IgD-negative memory B cell (primary cell): ENCODE measurements around the gene ESRRB. TPM values are rescaled to one million over a fixed set of nuclear protein-coding genes. Genes with fewer than 3 reads are reported as not detected.

Source experiments
- H3K27ac Mint-ChIP-seq, 3 donors: one replicate each; pipeline ENCODE4 v1.8.0; 2020 to 2022; ENCODE audit warnings: mild to moderate bottlenecking in 3 of 3, mixed read lengths in 3 of 3, moderate library complexity in 1 of 3
- H3K27me3 Mint-ChIP-seq: one replicate; pipeline ENCODE4 v1.8.0; 2021; ENCODE audit warnings: mixed read lengths
- H3K36me3 Mint-ChIP-seq: one replicate; pipeline ENCODE4 v1.8.0; 2020; ENCODE audit warnings: mild to moderate bottlenecking, mixed read lengths
- H3K4me1 Mint-ChIP-seq, 3 donors: one replicate each; pipeline ENCODE4 v1.8.0; 2020 to 2022; ENCODE audit warnings: mixed read lengths in 3 of 3, mild to moderate bottlenecking in 1 of 3
- H3K4me3 Mint-ChIP-seq, 4 donors: one replicate each; pipeline ENCODE4 v1.8.0; 2020 to 2022; ENCODE audit warnings: mild to moderate bottlenecking in 4 of 4, mixed read lengths in 4 of 4, moderate library complexity in 3 of 4
- H3K9me3 Mint-ChIP-seq, 3 donors: one replicate each; pipeline ENCODE4 v1.8.0; 2020 to 2021; ENCODE audit warnings: mixed read lengths in 3 of 3, mild to moderate bottlenecking in 1 of 3
- polyA plus RNA-seq: library from polyadenylated mRNA; unstranded; fragments of 300-500 nt; fragmentation: Illumina TruSeq; gene quantifications from one replicate; pipeline ENCODE4 v1.2.3, GENCODE V29; 2021

ESRRB gene
- polyA plus RNA-seq, 1 donor from 2014 or later = not detected

DNA sequence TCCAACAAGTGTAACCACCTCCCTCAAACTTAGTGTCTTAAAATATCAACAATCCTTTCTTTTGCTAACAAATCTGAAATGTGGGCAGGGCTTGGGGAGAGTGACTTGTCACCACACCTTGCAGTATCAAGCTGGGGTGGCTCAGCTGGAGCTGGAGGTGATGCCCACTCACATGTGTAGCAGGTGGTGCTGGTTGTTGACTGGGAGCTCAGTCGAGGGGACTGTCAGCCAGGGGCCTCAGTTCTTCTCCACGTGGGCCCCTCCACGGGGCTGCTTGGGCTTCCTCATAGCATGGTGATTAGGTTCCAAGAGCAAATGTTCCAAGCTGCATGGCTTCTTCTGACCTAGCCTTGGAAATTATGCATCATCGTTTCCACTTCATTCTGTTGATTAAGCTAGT, 32.6 kb upstream of the ESRRB start:
- Mint-ChIP-seq H3K9me3 (peaks cover 0 to 8% (median 0%) of the 10 kb centered on the region in 3 donors), H3K27me3 (peaks cover 7% of the 10 kb centered on the region), H3K27ac (no peak overlapping the region), H3K36me3 (no peaks in the 10 kb centered on the region), H3K4me3 (no peak overlapping the region), H3K4me1 (no peaks in the 10 kb centered on the region)

DNA sequence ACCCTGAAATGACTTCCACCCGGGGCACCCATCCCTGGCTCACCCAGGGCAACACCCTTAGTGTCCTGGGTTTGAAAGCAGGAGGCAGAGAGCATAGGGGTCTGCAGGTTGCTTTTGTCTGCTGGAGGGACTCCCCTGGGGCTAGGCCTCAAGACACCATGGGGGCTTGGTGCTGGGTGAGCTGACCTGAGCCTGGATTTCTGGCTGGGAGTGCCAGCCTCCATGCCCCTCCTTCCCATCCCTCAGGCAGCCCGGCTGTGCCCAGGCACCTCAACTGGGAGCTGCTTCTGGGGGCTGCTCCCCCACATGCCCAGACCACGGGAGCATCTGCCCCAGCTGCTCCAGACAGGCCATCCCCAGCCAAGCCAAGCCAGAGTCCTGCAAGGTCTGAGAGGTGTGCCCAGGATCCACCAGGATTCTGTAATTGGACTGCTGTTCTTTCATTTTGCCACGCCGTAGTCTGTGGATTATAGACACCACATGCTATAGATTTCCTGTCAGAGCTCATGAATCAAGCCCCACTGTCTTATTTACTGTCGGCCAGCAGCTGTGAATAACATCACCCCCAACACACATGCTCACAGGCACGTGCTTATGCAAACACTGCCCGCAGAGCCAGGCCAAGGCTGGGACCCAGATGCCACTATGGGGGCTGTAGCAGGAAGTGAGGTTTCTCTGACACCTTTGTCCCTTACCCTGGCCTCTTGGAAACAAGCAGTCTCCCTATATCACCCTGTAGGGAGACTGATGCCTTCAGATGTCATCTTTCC, 29.4 kb upstream of the ESRRB start:
- Mint-ChIP-seq H3K9me3 (peaks cover 0 to 10% (median 0%) of the 10 kb centered on the region in 3 donors), H3K27me3 (peaks cover 15% of the 10 kb centered on the region), H3K4me1 (no peaks in the 10 kb centered on the region), H3K36me3 (no peaks in the 10 kb centered on the region), H3K27ac (no peak overlapping the region), H3K4me3 (no peak overlapping the region)

DNA sequence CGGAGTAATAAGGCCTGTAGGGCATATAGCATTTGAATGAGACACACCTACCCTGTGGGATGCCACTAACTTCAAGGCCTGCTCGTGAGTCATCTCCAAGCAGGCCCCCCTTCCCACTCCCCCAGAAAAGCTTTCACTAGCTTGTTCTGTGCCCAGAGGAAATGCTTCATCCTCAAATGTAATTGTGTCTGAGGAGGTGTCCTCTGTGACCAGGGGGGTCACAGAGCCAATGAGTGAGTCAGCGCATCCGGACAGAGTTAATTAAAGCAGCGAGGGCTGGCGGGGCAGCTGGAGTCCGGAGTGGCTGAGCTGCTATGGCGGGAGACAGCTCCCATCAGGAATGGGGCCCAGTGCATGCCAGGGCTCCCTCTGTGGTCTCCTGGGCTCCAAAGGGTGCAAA, 27.0 kb upstream of the ESRRB start:
- H3K27me3 Mint-ChIP-seq = peaks cover 19% of the 10 kb centered on the region
- H3K36me3 Mint-ChIP-seq = no peaks in the 10 kb centered on the region
- H3K9me3 Mint-ChIP-seq = peaks cover 0 to 2% (median 0%) of the 10 kb centered on the region in 3 donors
- H3K27ac Mint-ChIP-seq = no peak overlapping the region
- peaks cover 0 to 5% (median 4%) of the 10 kb centered on the region in 3 donors for H3K4me1 Mint-ChIP-seq
- no peak overlapping the region for H3K4me3 Mint-ChIP-seq

DNA sequence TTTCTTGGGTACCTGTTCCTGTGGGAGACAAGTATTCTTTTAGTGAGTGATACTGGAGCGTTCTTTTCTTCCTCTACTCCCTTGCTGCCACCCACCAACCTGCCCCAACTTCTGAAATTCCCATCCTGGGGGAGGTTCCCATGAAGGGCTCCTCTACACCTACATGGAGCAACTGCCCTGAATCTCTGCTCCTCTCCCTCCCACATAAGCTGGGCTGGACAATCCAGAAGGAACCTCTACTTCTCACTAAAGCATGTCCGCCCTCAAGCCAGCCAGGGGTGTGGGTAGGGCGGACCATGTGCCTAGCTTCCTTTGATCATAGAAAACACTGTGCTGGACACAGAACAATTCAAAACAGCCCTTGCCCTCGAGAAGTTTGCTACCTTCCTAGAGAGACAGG, 25.9 kb upstream of the ESRRB start:
- Mint-ChIP-seq H3K27me3 (peaks cover 17% of the 10 kb centered on the region), H3K4me3 (no peak overlapping the region), H3K4me1 (peaks cover 0 to 5% (median 4%) of the 10 kb centered on the region in 3 donors), H3K36me3 (no peaks in the 10 kb centered on the region), H3K9me3 (peaks cover 0 to 2% (median 0%) of the 10 kb centered on the region in 3 donors), H3K27ac (no peak overlapping the region)

GRCh38 chr14:76350671-76351070, 25.3 kb upstream of the ESRRB start:
- Mint-ChIP-seq H3K4me1 (peaks cover 0 to 5% (median 4%) of the 10 kb centered on the region in 3 donors), H3K27me3 (peaks cover 19% of the 10 kb centered on the region), H3K9me3 (peaks cover 0 to 2% (median 0%) of the 10 kb centered on the region in 3 donors), H3K4me3 (peak overlapping the region in 1 of 4 donors; percentile 23), H3K27ac (no peak overlapping the region), H3K36me3 (no peaks in the 10 kb centered on the region)

DNA sequence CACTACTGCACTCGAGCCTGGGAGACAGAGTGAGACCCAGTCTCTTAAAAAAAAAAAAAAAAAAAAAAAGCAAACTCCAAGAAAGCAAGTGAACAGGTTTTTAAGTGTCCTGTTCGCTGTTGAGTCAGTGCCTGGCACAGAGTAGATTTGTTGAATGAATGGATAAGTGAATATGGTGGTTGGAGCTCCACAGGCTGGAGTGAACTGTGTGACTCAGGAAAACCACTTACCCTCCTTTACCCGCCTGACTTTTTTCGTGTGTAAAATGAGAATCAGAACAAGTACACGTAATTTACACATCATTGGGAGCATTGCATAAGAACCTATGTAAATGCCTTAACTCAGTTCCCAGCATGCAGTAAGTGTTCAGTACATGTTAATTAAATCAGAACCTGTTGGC, 24.0 kb upstream of the ESRRB start:
- H3K4me1 Mint-ChIP-seq = peaks cover 0 to 5% (median 4%) of the 10 kb centered on the region in 3 donors
- H3K36me3 Mint-ChIP-seq = no peaks in the 10 kb centered on the region
- H3K4me3 Mint-ChIP-seq = peak overlapping the region in 1 of 4 donors; percentile 28
- no peak overlapping the region for H3K27ac Mint-ChIP-seq
- peaks cover 0 to 2% (median 0%) of the 10 kb centered on the region in 3 donors for H3K9me3 Mint-ChIP-seq
- peaks cover 22% of the 10 kb centered on the region for H3K27me3 Mint-ChIP-seq

DNA sequence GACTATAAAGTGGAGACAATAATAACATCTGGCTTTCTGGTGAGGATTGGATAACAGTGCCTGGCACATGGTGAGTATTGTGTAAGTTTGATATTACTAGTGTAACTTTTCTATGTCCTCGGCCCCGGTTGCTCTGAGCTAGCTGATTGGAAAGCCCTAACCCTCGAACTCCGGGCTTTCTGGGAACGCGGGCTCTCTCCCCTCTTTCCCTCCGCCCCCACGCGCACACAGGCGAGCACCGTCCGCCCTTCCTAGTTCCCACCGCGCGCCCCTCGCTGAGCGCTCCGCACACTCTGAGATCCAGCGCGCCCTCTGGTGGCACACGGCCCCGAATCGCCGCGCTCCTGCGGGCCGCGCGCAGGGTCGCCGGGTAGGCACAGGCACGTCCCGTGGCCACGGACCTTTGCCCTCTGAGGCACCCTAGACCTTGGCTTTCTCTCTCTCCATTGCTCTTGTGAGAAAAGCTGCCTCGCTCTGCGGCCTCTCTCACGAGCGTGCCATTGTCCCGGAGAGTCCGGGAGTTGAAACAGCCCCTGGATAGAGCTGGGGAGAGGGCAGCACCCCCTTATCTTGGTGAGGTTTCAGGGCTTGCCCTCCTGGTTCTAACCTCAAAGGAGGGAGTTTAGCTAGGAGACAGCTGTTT, 23.2 kb upstream of the ESRRB start:
- H3K9me3 Mint-ChIP-seq = peaks cover 0 to 2% (median 0%) of the 10 kb centered on the region in 3 donors
- peaks cover 0 to 5% (median 4%) of the 10 kb centered on the region in 3 donors for H3K4me1 Mint-ChIP-seq
- H3K4me3 Mint-ChIP-seq = no peak overlapping the region
- peak overlapping the region in 1 of 3 donors; percentile 43 for H3K27ac Mint-ChIP-seq
- H3K36me3 Mint-ChIP-seq = no peaks in the 10 kb centered on the region
- peaks cover 23% of the 10 kb centered on the region for H3K27me3 Mint-ChIP-seq

DNA sequence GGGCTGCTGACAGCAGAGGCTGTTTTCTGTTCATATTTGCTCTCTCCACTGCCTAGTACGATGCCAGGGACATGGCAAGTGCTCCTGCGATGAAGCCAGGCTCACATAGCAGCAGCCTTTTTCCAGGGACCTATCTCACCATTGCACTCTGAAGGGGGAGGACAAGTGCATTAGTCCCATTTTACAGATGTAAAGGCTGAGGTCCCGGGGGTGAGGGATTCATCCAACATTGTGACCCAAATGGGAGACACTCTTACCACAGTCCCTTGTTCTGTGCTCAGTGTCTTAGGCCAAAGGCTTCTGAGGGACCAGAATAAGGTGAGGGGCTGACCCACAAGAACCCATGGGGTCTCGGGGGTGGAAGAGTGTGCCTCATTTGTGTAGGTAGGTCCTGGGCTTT, 21.6 kb upstream of the ESRRB start:
- H3K27me3 Mint-ChIP-seq = peaks cover 22% of the 10 kb centered on the region
- H3K9me3 Mint-ChIP-seq = peaks cover 0 to 2% (median 0%) of the 10 kb centered on the region in 3 donors
- H3K27ac Mint-ChIP-seq = no peak overlapping the region
- H3K4me1 Mint-ChIP-seq = peaks cover 0 to 5% (median 4%) of the 10 kb centered on the region in 3 donors
- H3K4me3 Mint-ChIP-seq = peak overlapping the region in 1 of 4 donors; percentile 67
- no peaks in the 10 kb centered on the region for H3K36me3 Mint-ChIP-seq

DNA sequence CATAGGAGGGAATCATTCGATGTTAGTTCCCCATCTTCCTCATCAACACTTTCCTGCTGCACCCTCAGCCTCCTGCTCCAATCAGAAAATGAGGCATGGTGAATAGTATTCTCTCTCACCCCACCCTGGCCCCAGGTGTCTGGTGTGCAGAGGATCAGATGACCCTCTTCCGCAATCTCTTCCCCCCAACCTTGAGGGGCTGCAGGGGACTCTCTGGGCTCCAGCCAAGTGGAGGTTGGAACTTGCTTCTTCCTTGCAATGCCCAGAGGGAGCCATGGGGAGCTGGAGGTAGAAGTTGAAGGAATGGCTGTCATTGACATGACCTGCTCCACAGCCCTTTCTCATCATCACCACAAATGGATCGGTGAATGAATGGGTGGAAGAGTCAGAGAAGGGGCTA, 20.2 kb upstream of the ESRRB start:
- peaks cover 0 to 5% (median 4%) of the 10 kb centered on the region in 3 donors for H3K4me1 Mint-ChIP-seq
- peaks cover 0 to 2% (median 0%) of the 10 kb centered on the region in 3 donors for H3K9me3 Mint-ChIP-seq
- H3K36me3 Mint-ChIP-seq = no peaks in the 10 kb centered on the region
- peaks cover 20% of the 10 kb centered on the region for H3K27me3 Mint-ChIP-seq
- no peak overlapping the region for H3K4me3 Mint-ChIP-seq
- peak overlapping the region in 1 of 3 donors; percentile 80 for H3K27ac Mint-ChIP-seq

- Mint-ChIP-seq H3K36me3 (peaks cover 3% of the 10 kb centered on the region), H3K4me1 (no peaks in the 10 kb centered on the region), H3K27me3 (peaks cover 29% of the 10 kb centered on the region), H3K27ac (no peak overlapping the region), H3K4me3 (no peak overlapping the region), H3K9me3 (no peaks in the 10 kb centered on the region)
Measured at GRCh38 chr14:76371066-76371465, 4.9 kb upstream of the ESRRB start.

DNA sequence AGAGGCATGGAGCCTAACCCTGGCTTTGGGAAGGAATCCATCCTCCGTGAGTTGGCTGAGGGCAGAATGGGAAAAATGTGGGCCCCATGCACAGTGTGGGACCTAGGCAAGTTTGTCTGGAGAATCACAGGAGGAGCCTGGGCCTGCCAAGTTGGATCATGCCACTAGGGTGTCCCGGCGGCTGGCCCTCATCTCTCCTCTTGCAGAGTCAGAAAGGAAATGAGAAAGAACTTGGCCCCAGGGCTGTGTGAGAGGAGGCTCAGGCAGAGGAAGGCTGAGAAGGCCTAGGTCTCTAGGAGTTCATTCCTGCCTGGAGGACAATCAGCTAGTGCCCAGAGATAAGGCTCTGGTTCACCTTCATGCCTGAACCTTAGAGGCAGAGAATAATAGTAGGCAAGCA, 2.5 kb upstream of the ESRRB start:
- Mint-ChIP-seq H3K4me3 (no peak overlapping the region), H3K9me3 (no peaks in the 10 kb centered on the region), H3K27ac (no peak overlapping the region), H3K4me1 (peaks cover 0 to 4% (median 0%) of the 10 kb centered on the region in 3 donors), H3K27me3 (peaks cover 40% of the 10 kb centered on the region), H3K36me3 (peaks cover 2% of the 10 kb centered on the region)

DNA sequence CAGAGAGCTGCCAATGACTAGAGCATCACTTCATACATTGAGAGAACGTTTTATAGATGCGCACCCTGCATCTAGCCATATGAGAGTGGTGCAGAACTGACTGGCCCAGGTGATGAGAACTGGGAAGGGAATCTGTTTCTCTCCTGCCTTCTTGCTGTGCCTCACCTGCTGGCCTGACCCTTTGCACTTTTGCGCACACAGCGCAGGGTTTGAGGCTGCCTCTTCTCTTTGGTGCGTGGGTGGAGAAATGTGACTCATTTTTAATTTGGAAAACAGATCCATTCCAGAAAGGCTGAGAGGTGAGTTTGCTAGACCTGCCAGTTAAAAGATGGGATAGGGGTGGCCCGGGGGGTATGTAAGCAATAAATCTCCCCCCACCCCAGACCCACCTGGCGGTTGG, 453 bp upstream of the ESRRB start:
- Mint-ChIP-seq H3K4me1 (peaks cover 0 to 4% (median 0%) of the 10 kb centered on the region in 3 donors), H3K27me3 (peaks cover 56% of the 10 kb centered on the region), H3K27ac (no peak overlapping the region), H3K36me3 (peaks cover 2% of the 10 kb centered on the region), H3K9me3 (no peaks in the 10 kb centered on the region), H3K4me3 (no peak overlapping the region)

GRCh38 chr14:76376409-76376877, 506 bp downstream of the ESRRB start:
- Mint-ChIP-seq H3K9me3 (no peaks in the 10 kb centered on the region), H3K36me3 (peaks cover 2% of the 10 kb centered on the region), H3K27me3 (peaks cover 61% of the 10 kb centered on the region), H3K27ac (no peak overlapping the region), H3K4me1 (peaks cover 0 to 4% (median 0%) of the 10 kb centered on the region in 3 donors), H3K4me3 (peak overlapping the region in 1 of 4 donors; percentile 78)

GRCh38 chr14:76376878-76377734, 1.2 kb downstream of the ESRRB start:
- Mint-ChIP-seq H3K4me3 (no peak overlapping the region), H3K4me1 (peaks cover 0 to 4% (median 0%) of the 10 kb centered on the region in 3 donors), H3K27me3 (peaks cover 66% of the 10 kb centered on the region), H3K36me3 (no peaks in the 10 kb centered on the region), H3K9me3 (no peaks in the 10 kb centered on the region), H3K27ac (no peak overlapping the region)

DNA sequence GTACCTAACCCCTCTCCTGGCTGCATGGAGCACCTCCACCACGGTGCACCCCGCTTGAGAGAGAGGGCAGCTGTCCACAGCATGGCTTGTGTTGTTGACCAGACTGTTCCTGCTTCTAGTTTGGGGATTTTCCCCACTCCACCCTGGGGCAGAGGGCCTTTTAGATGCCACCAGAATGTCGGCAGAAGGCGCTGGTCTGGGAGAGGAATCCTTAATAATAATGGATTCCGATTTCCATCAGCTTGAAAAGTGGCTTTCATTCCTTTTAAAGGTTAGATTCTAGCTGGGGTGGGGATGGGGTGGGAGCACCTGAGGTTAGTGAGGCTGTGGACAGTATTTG, 1.8 kb downstream of the ESRRB start:
- no peak overlapping the region for H3K4me3 Mint-ChIP-seq
- peaks cover 70% of the 10 kb centered on the region for H3K27me3 Mint-ChIP-seq
- H3K9me3 Mint-ChIP-seq = no peaks in the 10 kb centered on the region
- no peak overlapping the region for H3K27ac Mint-ChIP-seq
- H3K4me1 Mint-ChIP-seq = peaks cover 0 to 4% (median 0%) of the 10 kb centered on the region in 3 donors
- no peaks in the 10 kb centered on the region for H3K36me3 Mint-ChIP-seq
